Ishikawa (cell line): ENCODE measurements around the gene HYDIN.

Experiments used
- CEBPB ChIP-seq: IDR thresholded peaks from 2 replicates; pipeline ENCODE4 v1.6.1; 2012
- CREB1 ChIP-seq: IDR thresholded peaks from 2 replicates; pipeline ENCODE4 v1.6.1; 2012; ENCODE audit warnings: low read depth
- EGR1 ChIP-seq: IDR thresholded peaks from 2 replicates; pipeline ENCODE4 v1.6.1; 2012
- EP300 ChIP-seq: IDR thresholded peaks from 2 replicates; pipeline ENCODE4 v1.6.1; 2012; ENCODE audit warnings: borderline replicate concordance
- FOXM1 ChIP-seq: IDR thresholded peaks from 2 replicates; pipeline ENCODE4 v1.6.1; 2012; ENCODE audit warnings: low read depth, borderline replicate concordance
- NFIC ChIP-seq: IDR thresholded peaks from 2 replicates; pipeline ENCODE4 v1.6.1; 2012
- RAD21 ChIP-seq: IDR thresholded peaks from 2 replicates; pipeline ENCODE4 v1.6.1; 2012; ENCODE audit warnings: low read depth
- REST ChIP-seq: IDR thresholded peaks from 2 replicates; pipeline ENCODE4 v1.6.1; 2012; ENCODE audit warnings: low read depth, mild to moderate bottlenecking
- TCF12 ChIP-seq: IDR thresholded peaks from 2 replicates; pipeline ENCODE4 v1.6.1; 2012; ENCODE audit warnings: low read depth
- TEAD4 ChIP-seq: IDR thresholded peaks from 2 replicates; pipeline ENCODE4 v1.6.1; 2012
- USF1 ChIP-seq: IDR thresholded peaks from 2 replicates; pipeline ENCODE4 v1.6.1; 2012
- YY1 ChIP-seq: IDR thresholded peaks from 2 replicates; pipeline ENCODE4 v1.6.1; 2012; ENCODE audit warnings: low read depth
- TF ChIP-seq, protein P1 (sequence below): IDR thresholded peaks from 2 replicates; pipeline ENCODE4 v1.6.1; 2012

DNA sequence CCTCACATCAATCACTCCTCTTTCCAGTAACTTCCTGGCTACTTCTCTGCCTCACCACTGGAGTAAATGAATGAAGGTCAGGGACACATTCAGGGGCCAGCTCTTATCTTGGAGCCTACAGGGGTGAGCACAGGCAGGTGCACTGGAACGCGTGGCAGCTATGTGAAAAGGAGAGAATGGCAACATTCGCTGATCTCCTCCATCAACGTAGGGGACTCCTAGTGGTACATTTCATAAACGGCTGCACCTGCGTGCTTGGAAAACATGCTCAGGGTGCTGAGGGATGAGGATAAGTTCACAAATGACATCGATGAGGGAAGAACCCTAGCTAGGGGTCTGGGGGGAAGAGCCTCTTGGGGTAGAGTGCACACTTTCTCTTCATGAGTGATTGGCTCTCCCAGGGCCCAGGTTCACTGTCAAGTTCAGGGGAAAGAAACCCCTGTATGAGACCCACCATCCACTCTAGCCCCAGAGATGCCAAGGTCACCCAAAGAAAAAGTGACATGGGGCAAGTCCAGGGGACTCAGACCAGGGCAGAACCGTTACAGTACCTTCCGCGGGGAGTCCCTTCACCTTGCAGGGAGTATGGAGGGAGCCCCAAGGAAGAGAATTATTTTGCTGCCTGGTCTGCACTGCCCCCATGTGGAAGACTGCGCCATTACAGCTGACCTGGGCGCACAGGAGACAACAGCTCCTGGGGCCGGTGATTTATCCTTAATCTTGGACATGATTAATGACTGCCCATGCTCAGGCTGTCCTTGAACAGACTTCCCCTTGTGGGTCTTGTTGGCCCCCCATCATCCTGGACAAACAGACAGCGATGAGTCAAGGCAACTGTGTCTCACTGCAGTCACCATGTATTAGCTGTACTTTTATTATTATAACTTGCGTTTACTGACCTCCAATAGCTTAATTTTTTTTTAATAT lies 459.6 kb downstream of the HYDIN start:
- TF ChIP-seq TCF12 (no peak), CREB1 (no peak), RAD21 (peak; percentile 90), CEBPB (no peak), USF1 (no peak), TEAD4 (no peak), EGR1 (no peak), NFIC (no peak), REST (no peak), EP300 (no peak), YY1 (no peak), FOXM1 (no peak)
- TF ChIP-seq, protein P1, sequence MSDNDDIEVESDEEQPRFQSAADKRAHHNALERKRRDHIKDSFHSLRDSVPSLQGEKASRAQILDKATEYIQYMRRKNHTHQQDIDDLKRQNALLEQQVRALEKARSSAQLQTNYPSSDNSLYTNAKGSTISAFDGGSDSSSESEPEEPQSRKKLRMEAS, result no peak
